Sigmoid colon (tissue), 7 donors: ENCODE measurements around the gene DYNLT4. TPM values are rescaled to one million over a fixed set of nuclear protein-coding genes. Genes with fewer than 3 reads are reported as not detected.
"Not testable (repeated sequence)": the region's sequence is repeated elsewhere in the genome, so short reads cannot be mapped to it uniquely, and the experiment has no call there.

Experiments
- DNase-seq: peaks from one replicate; pipeline ENCODE4 v3.0.0-alpha.2; 2019
- H3K27ac ChIP-seq, 4 donors: fragments of 200-600 bp; sonication (generic); one replicate each; pipeline ENCODE4 v1.5.1; 2016 to 2019; ENCODE audit warnings: mild to moderate bottlenecking in 1 of 4
- H3K27me3 ChIP-seq, 3 donors: fragments of 200-600 bp; sonication (generic); one replicate each; pipeline ENCODE4 v1.5.1; 2019; ENCODE audit warnings: mild to moderate bottlenecking in 1 of 3
- H3K36me3 ChIP-seq, 4 donors: fragments of 200-600 bp; sonication (generic); one replicate each; pipeline ENCODE4 v1.5.1; 2016 to 2019
- H3K4me1 ChIP-seq, 4 donors: fragments of 200-600 bp; sonication (generic); one replicate each; pipeline ENCODE4 v1.5.1; 2017 to 2019
- H3K4me3 ChIP-seq, 4 donors: fragments of 200-600 bp; sonication (generic); one replicate each; pipeline ENCODE4 v1.5.1; 2017 to 2019; ENCODE audit warnings: mild to moderate bottlenecking in 2 of 4, moderate library complexity in 1 of 4
- H3K9me3 ChIP-seq, 4 donors: fragments of 200-600 bp in 3 of 4; sonication (generic) in 3 of 4; one replicate each; pipeline versions ENCODE4 v1.5.1 to v1.6.1; 2013 to 2019
- CTCF ChIP-seq, 4 experiments: fragments of 450-650 bp in 3 of 4; fragments of 200-600 bp in 1 of 4; IDR thresholded peaks; one replicate each; pipeline ENCODE4 v1.5.1; 2016 to 2019; ENCODE audit warnings: antibody characterized with exemption in 4 of 4, mild to moderate bottlenecking in 3 of 4, moderate library complexity in 2 of 4
- EP300 ChIP-seq, 4 donors: sonication (generic); formaldehyde crosslinking; IDR thresholded peaks; one replicate each; pipeline ENCODE4 v1.6.1; 2017; ENCODE audit warnings: antibody characterized with exemption in 4 of 4
- POLR2A ChIP-seq, 2 donors: fragments of 450-650 bp; IDR thresholded peaks; one replicate each; pipeline ENCODE4 v1.6.1; 2016; ENCODE audit warnings: antibody characterized with exemption in 2 of 2, mild to moderate bottlenecking in 2 of 2, moderate library complexity in 2 of 2
- POLR2AphosphoS5 ChIP-seq, 4 donors: sonication (generic); formaldehyde crosslinking; IDR thresholded peaks; one replicate each; pipeline ENCODE4 v1.6.1; 2017; ENCODE audit warnings: antibody characterized with exemption in 4 of 4
- WGBS, 2 donors: extraction: QIAGEN DNeasy Blood & Tissue Kit; methylation state at CpG; one replicate each; pipeline ENCODE4 v1.1.7; 2013; 5-methylcytosine and 5-hydroxymethylcytosine counted together
- intact Hi-C: fragments of 100-400 bp; cut with DNase I; formaldehyde crosslinking; loops from one replicate; pipeline ENCODE4 v1.15.1; 2023
- polyA plus RNA-seq, 3 donors: library from polyadenylated mRNA; stranded (reverse); fragments of 200-250 nt; gene quantifications; one replicate each; pipeline ENCODE4 v1.2.3, GENCODE V29; 2013
- total RNA-seq, 4 donors: library from RNA; depleted of rRNA; stranded (reverse); fragments of >200 nt; gene quantifications; one replicate each; pipeline ENCODE4 v1.1.0, GENCODE V29; 2016
- donor health status: healthy with polysubstance abuse.
- donor health status: Bipolar disorder and iron deficiency.
- donor health status: healthy.

Gene DYNLT4
- total and polyA plus RNA-seq, 7 donors: 0.20 to 1.1 TPM; not detected in 5

GRCh38 chr1:44846985-44847384, 39.8 kb upstream of the DYNLT4 start:
- Histone ChIP-seq H3K27me3 (no peaks in the 10 kb centered on the region), H3K4me3 (no peak overlapping the region), H3K36me3 (peaks cover 0 to 10% (median 0%) of the 10 kb centered on the region in 4 donors), H3K4me1 (peaks cover 0 to 17% (median 6%) of the 10 kb centered on the region in 4 donors), H3K27ac (no peak overlapping the region), H3K9me3 (no peaks in the 10 kb centered on the region)
- intact Hi-C loops: no loop called here
- no peak for TF ChIP-seq CTCF (IDR thresholded peaks at IDR 0.05)
- TF ChIP-seq POLR2A (IDR thresholded peaks at IDR 0.05): no peak
- TF ChIP-seq POLR2AphosphoS5 (IDR thresholded peaks at IDR 0.05): no peak
- TF ChIP-seq EP300 (IDR thresholded peaks at IDR 0.05): no peak
- 93 to 96% methylated on average over 1 of the region's 1 CpG for WGBS, 2 donors
- DNase-seq: no peak

GRCh38 chr1:44842862-44843655, 35.9 kb upstream of the DYNLT4 start, which contains the start of gene PTCH2:
Gene PTCH2, minus strand, starts transcription at chr1:44843253. Its CDS starts 321 bp downstream, at chr1:44842932.
- 2% methylated on average over 72 of the region's 72 CpGs for WGBS, 2 donors
- Histone ChIP-seq H3K27me3 (no peaks in the 10 kb centered on the region), H3K27ac (peak within 1 kb of the TSS; percentile 66 to 82 (median 76)), H3K4me3 (peak within 1 kb of the TSS; percentile 54 to 77 (median 60)), H3K4me1 (peaks cover 0 to 18% (median 6%) of the 10 kb centered on the region in 4 donors), H3K36me3 (no peaks in the 10 kb centered on the region), H3K9me3 (no peaks in the 10 kb centered on the region)
- DNase-seq: peak; percentile 93
- intact Hi-C loops: loop anchor here (5.0 kb wide), 3 partner anchors 144 to 459 kb away; partner anchors contain the start of genes EIF2B3, HECTD3 and UROD
- TF ChIP-seq POLR2A (IDR thresholded peaks at IDR 0.05): peak in 1 of 2 donors; percentile 17
- no peak for TF ChIP-seq EP300 (IDR thresholded peaks at IDR 0.05)
- peak; percentile 62 to 75 (median 71) for TF ChIP-seq POLR2AphosphoS5 (IDR thresholded peaks at IDR 0.05)
- no peak for TF ChIP-seq CTCF (IDR thresholded peaks at IDR 0.05)

GRCh38 chr1:44842486-44842861, 35.3 kb upstream of the DYNLT4 start:
- 30 to 61% methylated on average over 16 of the region's 16 CpGs for WGBS, 2 donors
- Histone ChIP-seq H3K27me3 (no peaks in the 10 kb centered on the region), H3K4me3 (peak overlapping the region; percentile 54 to 77 (median 60)), H3K4me1 (peaks cover 0 to 18% (median 6%) of the 10 kb centered on the region in 4 donors), H3K27ac (peak overlapping the region; percentile 66 to 82 (median 76)), H3K9me3 (no peaks in the 10 kb centered on the region), H3K36me3 (no peaks in the 10 kb centered on the region)
- DNase-seq: no peak
- intact Hi-C loops: loop anchor here (5.0 kb wide), 3 partner anchors 145 to 460 kb away; partner anchors contain the start of genes EIF2B3, HECTD3 and UROD
- TF ChIP-seq POLR2AphosphoS5 (IDR thresholded peaks at IDR 0.05) (no peak), POLR2A (IDR thresholded peaks at IDR 0.05) (no peak), EP300 (IDR thresholded peaks at IDR 0.05) (no peak), CTCF (IDR thresholded peaks at IDR 0.05) (no peak)

- no peak overlapping the region for H3K4me3 ChIP-seq
- no peaks in the 10 kb centered on the region for H3K27me3 ChIP-seq
- no peaks in the 10 kb centered on the region for H3K9me3 ChIP-seq
- no peak overlapping the region for H3K27ac ChIP-seq
- intact Hi-C loops: loop anchor here (5.0 kb wide), 1 partner anchor 47 kb away; no protein-coding TSS in a partner anchor
- no peak for DNase-seq
- no peaks in the 10 kb centered on the region for H3K36me3 ChIP-seq
- WGBS, 2 donors: 72 to 75% methylated on average over 4 of the region's 4 CpGs
- peaks cover 0 to 26% (median 9%) of the 10 kb centered on the region in 4 donors for H3K4me1 ChIP-seq
- TF ChIP-seq EP300 (IDR thresholded peaks at IDR 0.05): no peak
These were observed 32.4 kb upstream of the DYNLT4 start for GRCh38 chr1:44839576-44839975.

- H3K9me3 ChIP-seq, H3K27ac ChIP-seq, H3K36me3 ChIP-seq, H3K27me3 ChIP-seq, H3K4me3 ChIP-seq, DNase-seq: not testable (repeated sequence)
- intact Hi-C loops: loop anchor here (5.0 kb wide), 1 partner anchor 46 kb away; no protein-coding TSS in a partner anchor
- H3K4me1 ChIP-seq: peaks cover 0 to 22% (median 6%) of the 10 kb centered on the region in 4 donors
- WGBS, 2 donors: 88 to 94% methylated on average over 11 of the region's 11 CpGs
These were observed 31.1 kb upstream of the DYNLT4 start for GRCh38 chr1:44838294-44838693.
